ENCODE results near the gene KRTAP5-11.
"Not testable (repeated sequence)": the region's sequence is repeated elsewhere in the genome, so short reads cannot be mapped to it uniquely, and the experiment has no call there.

Gene KRTAP5-11

DNA sequence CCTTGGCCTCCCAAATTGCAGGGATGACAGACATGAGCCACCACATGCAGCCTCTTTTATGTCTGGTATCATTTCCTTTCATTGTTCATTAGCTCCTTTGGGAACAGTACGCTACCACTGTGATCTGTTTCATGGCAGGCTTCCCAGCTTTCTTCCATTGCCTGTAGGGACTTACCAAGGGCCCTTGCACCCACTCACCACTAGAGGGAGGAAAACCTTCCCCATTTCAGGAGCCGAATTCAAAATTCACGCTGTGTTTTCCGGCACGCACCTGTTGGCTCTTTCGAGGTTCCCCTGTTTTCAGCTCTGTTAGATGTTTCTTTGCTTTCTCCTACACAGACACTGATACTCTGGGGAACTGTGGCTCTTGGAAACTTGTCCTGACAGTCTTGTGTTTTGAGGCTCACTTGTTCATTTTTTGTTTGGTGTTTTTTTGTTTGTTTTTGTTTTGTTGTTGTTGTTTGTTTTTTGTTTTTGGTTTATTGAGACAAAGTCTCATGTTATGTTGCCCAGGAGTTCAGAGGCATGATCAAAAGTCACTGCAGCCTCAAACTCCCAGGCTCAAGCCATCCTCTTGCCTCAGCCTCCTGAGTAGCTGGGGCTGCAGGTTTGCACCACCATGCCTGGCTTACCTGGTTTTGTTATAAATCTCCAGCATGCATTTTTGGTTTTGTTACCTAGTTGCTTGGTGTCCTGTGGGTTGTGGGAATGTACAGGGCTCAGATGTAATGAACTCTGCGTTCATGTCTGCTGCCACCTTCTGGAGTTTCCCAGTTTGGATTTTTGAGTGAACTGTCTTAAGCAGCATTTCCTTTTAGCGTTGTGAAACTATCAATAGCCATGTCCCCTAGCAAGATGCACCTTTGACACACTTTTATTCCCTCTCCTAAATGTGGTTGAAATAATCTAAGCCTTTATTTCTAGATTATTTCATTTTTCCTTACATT, 2.3 kb downstream of the KRTAP5-11 start:
- peak; percentile 32 for DNase-seq

DNA sequence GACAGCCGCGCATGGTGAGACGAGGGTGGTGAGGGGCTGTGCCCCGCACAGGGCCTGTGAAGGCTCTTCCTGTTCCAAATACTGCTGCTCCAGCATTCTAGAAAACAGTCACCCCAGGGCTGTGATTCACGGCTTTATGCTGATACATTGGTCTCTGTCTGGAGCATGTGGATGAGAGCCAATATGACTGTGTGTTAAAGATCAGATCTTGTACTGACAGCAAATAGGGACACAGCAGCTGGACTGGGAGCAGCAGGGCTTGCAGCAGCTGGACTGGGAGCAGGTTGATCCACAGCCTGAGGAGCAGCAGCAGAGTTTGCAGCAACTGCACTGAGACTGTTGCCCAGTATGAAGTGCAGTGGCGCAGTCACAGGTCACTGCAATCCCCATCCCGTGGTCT, 3.2 kb downstream of the KRTAP5-11 start:
- not testable (repeated sequence) for DNase-seq

DNA sequence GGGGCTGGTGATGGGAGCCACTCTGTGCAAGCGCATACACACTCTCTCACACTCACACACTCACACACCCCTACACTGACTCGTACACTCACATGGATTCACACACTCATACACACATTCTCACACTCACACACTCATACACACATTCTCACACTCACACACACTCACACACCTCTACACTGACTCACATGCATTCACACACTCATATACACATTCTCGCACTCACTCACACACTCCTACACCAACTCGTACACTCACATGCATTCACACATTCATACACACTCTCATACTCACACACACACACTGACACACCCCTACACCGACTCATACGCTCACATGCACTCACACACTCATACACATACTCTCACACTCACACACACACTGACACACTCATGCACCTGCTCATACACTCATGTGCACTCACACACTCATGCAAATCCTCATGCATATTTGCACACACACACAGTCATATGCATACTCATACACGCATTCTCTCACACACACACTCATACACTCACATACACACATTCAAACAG, 5.1 kb downstream of the KRTAP5-11 start:
- DNase-seq: no peak

DNA sequence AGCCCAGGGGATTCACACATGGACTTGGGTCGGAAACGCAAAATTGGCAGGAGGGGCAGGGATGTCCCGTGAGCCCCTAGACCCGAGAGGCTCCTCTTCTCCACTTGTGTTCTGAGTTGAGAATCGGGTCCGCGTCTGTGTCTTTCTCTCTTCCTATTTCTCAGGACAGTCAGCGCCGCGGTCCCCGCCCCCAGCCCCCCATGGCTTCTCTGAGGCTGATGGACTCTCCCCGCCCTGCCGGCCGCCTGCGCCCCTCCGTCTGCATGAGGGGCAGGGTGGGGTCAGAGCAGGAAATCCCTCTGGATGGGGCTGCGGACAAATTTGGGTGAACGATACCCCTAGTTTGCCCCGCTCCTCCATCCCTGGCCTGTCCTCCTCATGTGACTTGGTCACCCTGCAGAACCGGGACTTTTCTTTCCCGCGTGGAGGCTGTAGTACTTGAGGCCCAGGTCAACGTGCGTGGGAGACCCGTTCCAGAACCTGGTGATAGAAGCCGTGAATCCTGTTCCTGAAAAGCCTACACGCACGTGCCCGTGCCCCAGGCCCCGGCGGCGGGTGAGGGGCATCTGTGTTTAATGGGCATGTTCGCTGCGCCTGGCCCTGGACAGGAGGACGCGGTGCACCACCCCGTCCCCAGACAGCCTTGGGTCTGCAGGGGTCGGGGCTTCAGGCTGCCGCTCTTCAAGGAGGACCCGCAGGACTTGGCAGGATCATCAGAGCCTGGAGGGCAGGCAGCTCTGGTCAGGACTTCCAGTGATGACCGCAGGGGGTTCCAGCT, 5.8 kb downstream of the KRTAP5-11 start:
- not testable (repeated sequence) for DNase-seq

DNA sequence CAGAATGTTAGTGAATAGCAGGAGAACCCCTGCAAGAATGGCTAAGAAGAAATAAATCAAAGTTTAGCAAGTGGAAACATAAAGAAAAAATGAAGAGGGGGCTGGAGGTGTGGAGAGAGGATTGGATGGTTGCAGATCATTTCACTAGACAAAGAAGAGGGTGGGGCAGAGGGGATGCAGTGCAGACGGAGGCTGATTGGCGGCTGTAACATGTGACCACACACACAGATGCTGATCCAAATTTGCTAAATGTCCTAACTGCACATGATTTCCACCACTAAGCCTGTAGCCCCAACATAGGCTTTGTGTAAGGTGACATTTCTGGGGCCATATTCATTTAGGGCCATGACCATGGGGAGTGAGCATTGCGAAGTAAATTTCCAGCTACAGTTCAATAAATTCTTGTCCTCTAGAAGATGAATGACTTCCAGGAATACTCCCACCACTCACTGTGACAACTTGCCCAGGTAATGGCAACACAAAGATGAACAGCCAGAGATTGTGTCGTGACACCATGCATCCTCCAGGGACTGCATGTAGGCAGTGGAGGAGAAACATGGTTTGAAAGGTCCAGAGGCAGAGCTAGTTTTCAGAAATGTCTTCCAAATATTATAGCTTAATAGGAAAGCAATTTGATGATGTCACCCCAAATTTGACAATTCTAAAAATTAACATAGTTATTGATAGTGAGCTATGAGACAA, 6.8 kb downstream of the KRTAP5-11 start:
- no peak for DNase-seq

DNA sequence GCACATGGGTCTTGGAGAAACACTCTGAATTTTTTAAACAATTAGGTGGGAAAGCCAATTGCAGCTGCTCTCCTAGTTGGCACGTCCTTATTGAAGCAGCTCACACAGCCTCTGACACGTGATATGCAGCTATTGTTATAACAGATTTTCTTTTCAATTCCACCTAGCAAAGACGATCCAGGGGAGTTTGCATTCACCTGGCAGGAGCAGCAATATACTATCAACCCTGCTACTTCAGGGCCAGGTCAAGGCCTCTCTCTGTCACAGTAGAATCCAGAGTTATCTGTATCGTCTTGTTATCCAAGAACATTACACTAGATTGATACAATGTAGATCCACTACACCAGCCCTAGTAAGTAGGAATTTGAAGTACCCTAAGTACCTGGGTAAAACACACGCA, 8.3 kb downstream of the KRTAP5-11 start:
- DNase-seq: no peak

DNA sequence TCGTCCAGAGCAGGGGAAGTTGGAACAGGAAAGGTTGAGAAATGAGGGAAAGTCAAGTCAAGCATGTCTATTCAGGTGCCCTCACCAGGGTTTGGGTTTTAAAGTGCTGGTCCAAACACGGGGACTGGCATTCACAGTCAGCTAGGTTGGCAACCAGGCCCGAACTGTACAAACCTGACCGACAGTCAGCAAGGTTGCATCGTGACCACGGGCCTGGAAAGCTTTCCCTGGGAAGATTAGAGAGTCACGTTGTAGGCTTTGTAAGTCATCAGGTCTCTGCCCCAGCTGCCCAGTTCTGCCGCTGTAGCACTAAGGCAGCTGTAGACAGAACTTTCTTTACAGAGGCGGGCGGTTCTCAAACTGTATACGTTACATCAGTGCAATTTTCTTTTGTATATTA, 9.9 kb downstream of the KRTAP5-11 start:
- DNase-seq: no peak

DNA sequence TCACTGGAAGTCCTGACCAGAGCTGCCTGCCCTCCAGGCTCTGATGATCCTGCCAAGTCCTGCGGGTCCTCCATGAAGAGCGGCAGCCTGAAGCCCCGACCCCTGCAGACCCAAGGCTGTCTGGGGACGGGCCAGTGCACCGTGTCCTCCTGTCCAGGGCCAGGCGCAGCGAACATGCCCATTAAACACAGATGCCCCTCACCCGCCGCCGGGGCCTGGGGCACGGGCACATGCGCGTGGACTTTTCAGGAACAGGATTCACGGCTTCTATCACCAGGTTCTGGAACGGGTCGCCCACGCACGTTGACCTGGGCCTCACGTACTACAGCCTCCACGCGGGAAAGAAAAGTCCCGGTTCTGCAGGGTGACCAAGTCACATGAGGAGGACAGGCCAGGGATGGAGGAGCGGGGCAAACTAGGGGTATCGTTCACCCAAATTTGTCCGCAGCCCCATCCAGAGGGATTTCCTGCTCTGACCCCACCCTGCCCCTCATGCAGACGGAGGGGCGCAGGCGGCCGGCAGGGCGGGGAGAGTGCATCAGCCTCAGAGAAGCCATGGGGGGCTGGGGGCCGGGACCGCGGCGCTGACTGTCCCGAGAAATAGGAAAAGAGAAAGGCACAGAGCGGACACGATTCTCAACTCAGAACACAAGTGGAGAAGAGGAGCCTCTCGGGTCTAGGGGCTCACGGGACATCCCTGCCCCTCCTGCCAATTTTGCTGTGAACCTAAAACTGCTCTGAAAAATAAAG, 11.4 kb downstream of the KRTAP5-11 start:
- not testable (repeated sequence) for DNase-seq

DNA sequence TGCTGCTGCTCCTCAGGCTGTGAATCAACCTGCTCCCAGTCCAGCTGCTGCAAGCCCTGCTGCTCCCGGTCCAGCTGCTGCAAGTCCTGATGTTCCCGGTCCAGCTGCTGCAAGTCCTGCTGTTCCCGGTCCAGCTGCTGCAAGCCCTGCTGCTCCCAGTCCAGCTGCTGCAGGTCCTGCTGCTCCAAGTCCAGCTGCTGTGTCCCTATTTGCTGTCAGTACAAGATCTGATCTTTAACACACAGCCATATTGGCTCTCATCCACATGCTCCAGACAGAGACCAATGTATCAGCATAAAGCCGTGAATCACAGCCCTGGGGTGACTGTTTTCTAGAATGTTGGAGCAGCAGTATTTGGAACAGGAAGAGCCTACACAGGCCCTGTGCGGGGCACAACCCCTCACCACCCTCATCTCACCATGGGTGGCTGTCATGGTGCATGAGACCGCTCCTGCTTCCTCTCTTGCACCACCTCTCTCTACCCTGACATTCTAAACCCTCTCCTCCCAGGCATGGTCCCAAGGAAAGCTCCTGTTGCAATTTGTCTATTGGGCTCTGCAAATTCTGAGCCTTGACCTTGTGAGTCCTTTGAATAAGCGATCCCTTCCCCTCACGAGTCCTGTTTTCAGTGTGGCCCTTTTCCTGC, 13.8 kb downstream of the KRTAP5-11 start:
- DNase-seq: no peak

DNA sequence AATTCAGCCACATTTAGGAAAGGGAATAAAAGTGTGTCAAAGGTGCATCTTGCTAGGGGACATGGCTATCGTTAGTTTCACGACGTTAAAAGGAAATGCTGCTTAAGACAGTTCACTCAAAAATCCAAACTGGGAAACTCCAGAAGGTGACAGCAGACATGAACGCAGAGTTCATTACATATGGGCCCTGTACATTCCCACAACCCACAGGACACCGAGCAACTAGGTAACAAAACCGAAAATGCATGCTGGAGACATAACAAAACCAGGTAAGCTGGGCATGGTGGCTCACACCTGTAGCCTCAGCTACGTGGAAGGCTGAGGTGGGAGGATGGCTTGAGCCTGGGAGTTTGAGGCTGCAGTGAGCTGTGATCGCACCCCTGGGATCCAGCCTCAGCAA, 15.0 kb downstream of the KRTAP5-11 start:
- DNase-seq: not testable (repeated sequence)

DNA sequence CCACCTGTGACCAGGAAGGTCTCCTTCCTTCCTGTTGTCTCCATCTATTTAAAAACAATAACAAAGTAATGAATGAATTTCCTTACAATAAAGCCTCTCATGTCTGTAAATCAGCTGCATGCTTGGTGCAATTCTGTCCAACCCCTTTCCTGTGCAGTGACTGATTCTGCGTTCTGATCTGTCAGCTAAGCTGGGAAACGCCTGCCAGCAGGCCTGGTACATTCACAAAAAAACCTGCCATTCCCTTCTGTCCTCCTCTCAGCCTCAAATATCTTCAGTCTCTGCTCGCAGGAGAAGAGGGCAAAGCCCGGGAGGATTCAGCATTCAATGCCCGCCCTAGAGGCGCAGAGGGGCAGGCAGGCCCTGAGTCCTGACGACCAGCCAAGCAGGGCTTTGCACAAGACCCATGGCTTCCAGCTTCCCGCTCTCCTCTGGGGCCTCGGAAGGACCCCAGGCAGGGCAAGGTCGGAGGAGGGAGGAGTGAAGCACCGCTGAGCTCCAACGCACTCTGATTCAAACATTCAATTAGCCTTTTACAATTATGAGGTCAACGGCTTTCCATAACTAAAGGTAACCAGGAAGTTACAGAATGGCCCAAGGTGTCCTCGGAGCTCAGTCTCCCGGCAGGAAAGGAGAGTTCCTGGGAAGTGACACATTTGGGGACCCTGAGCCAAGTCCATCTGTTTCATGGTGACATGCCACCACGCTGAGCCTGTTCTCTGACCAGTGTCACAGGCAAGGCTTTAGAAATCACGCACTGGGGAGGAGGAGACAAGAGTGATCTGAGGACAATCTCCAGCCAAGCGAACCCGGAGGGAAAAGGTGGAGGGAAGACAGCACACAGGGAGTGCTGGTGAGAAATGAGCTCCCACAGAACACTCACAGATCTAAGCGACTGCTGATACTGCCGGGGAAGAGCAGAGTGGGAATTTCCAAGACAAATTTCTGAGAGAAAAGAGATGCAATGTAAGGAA, 15.8 kb downstream of the KRTAP5-11 start:
- not testable (repeated sequence) for DNase-seq

DNA sequence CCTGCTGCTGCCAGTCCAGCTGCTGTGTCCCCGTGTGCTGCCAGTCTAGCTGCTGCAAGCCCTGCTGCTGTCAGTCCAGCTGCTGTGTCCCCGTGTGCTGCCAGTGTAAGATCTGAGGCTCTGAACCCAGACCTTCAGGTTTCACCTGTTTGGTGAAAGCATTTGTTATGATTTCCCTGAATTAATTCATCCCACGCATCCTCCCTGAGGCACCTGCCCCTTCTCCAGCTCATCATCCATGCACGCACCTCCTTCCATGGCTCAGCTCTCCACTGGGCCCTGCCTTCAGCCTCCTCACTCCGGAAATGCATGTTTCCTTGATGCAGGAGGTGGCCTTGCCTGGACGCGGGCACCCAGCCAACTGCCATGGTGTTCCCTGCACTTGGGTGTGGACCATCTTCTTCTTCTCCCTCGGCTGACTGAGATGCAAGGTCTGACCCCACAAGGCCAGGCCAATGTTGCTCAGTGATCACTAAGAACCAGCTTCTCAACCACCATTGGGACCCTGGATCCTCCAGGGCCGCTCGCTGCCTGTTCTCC, 16.5 kb downstream of the KRTAP5-11 start:
- DNase-seq: no peak

DNA sequence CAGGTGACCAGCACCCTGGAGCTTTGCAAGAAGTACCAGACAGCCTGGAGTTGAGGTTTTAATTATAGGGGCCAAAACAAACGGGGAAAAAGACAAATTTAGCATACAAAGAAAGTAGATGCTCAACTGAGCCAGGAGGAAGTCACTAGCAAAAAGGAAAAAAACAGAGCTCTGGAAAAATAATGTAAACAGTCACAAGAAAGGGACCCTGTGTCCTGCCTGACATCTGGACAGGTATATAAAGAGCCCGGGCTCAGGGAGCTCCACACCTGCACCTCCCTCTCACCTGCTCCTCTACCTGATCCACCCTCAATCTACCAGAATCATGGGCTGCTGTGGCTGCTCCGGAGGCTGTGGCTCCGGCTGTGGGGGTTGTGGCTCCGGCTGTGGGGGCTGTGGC, 17.4 kb downstream of the KRTAP5-11 start, which contains the start of gene KRTAP5-10:
KRTAP5-10 (plus strand) TSS at position 301 of the 400 bp plus-strand sequence; CDS start at position 326, 25 bp downstream.
- DNase-seq: no peak

DNA sequence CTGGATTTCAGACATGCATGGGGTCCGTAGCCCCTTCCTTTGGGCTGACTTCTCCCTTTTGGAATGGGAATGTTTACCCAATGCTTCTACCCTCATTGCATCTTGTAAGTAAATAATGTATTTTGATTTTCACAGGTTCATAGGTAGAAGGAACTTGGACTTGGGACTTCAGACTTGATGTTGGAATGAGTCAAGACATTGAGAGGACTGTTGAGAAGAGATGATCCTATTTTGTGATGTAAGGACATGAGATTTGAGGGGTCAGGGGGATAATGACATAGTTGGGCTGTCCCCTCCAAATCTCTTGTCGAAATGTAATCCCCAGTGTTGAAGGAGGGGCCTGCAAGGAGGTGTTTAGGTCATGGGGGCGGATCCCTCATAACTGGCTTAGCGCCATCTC, 18.2 kb downstream of the KRTAP5-11 start:
- no peak for DNase-seq

DNA sequence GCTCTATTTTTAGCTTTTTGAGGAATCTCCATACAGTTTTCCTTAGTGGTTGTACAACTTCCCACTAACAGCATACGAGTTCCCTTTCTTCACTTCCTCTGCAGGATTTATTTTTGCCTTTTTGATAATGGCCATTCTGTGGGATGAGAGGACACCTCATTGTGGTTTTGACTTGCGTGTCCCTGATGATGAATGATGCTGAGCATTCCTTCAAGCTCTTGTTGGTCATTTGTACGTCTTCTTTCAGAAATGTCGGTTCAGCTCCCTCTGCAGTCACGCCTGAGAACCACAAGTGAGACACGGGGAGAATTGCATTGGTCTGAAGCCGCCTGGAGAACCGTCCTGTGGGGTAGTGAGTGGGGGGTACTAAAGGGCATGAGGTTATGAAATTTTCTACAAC, 19.3 kb downstream of the KRTAP5-11 start:
- no peak for DNase-seq

DNA sequence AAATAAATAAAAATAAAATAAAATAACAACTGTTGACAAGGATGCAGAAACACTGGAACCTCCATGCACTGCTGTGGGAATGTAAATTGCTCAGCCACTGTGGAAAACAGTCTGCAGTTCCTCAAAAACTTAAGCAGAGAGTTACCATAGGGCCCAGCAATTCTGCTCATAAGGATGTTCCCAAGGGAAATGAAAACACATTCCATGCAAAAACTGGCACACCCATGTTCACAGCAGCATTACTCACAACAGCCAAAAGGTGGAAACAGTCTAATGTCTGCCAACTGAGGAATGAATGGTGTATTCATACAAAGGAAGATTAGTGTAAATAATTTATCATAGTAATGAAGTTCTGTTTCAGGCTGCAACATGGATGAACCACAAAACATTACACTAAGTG, 20.6 kb downstream of the KRTAP5-11 start:
- no peak for DNase-seq

DNA sequence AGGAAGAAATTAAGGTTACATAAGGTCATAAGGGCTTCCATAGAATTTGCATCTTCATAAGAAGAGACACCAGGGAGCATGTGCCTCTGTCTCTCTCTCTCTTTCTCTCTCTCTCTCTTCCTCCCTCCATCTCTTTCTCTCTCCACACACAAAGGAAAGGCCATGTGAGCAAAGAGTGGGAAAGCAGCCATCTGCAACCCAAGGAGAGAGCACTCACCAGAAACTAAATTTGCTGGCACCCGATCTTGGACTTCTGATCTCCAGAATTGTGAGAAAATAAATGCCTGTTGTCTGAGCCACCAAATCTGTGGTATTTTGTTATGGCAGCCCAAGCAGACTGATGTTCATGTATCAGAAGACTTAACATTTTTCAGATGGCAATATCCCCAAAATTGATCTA, 23.7 kb downstream of the KRTAP5-11 start:
- DNase-seq: no peak

DNA sequence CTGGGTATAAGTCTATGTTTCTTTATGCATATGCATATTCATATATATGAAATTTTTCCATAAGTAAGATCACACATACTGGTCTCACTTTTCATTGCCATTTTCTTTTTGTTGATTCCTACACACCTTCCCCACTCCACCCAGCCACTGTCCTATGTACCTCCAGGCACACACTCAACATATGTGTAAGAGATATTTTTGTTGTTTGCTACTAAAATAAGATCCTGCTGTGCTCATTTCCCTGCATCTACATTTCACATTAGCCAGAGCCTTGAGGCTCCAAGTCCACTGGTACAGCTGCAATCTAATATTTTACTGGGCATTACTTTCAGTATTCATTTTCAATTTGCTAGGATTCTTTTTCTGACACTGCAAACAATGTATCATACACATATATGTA, 25.4 kb downstream of the KRTAP5-11 start:
- DNase-seq: no peak

DNA sequence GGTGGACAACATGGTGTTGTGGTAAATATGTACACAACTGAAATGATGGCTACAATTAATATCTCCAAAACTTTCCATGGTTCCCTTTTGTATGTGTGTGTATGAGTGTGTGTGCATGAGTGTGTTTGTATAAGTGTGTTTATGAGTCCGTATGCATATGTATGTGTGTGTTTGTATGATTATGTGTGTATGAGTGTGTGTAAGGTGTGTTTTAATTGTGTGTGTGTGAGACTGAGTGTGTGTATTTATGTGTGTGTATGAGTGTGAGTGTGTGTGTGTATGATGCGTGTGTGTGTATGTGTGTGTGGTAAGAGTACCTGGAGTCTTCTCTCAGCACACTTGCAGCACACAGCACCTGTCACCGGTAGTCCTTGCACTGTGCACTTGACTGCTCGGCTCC, 26.7 kb downstream of the KRTAP5-11 start:
- no peak for DNase-seq

DNA sequence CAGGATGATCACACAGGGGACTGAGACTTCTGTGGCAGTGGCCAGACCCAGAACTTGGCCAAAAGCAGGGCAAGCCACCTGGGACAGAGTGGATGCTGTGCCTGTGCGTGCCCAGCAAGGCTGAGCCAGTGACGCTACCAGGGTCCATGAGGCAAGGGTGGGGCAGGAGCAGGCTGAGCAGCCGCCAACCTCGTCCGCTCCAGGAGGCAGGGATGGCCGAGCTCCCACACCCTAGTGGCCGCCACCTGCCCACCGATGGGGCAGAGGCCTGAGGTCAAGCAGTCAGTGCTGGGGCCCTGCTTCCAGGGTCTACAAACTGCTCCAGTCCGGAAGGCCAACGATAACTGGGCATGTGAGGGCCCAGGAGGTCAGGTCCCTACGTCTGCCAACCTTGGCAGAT, 27.2 kb downstream of the KRTAP5-11 start:
- no peak for DNase-seq

All from CD4-positive, alpha-beta T cell treated with Interleukin-6 for 4 hours (primary cell).